Measurements from ENCODE around the gene EBPL. TPM values are rescaled to one million over a fixed set of nuclear protein-coding genes. Genes with fewer than 3 reads are reported as not detected.

EBPL gene
- total RNA-seq, 1 experiment from 2014 or later, result 152 TPM

DNA sequence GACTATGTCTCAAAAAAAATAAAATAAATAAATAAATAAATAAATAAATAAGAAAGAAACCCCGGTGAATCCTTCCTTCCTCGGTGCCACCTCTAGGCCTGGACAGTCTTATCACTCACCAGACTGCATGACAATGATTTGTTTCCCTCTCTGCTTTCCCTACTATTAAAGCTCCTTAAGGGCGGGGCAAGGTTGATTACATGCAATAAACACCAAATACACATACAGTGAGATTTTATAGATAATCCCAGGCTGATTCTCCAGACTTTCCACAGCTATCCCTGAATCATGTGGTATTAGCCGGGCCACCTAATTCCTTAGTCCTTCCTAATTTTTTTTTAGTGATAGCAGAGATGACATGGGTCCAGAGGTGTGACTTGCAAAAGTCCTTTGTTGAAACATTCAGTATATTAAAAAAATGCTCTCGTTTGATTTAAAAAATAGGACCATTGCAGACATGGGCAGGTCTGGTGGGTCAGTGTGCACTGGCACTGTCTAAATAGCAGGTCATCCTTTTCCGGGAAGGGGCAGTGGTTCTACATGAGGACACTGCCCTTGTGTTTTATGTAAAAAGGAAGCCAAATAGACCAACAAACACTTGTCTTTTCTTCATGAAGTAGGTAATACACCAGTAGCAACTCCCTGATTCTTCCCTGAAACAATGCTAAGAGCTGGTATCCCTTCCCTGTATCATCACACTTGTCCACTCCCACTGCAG is 14.5 kb downstream of the EBPL start:
- DNase-seq (ENCODE audit: low read depth), result no peak

DNA sequence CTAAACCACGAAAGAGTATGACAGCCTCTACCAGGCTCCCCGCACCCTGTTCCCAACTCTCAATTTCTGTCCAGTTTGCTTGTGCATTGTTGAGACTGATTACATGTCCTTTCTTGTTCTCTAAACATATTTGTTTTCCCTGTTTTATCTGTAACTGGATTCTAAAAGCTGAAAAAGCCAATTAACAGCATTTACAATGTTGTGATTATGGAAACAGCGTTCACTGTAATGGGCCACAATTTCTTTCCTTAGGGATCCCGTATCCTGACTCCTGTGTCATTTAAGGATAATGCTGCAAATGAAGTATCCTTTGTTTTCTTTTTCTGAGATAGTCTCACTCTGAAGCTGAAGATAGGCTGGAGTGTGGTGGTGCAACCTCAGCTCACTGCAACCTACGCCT is 20.5 kb downstream of the EBPL start:
- DNase-seq (ENCODE audit: low read depth), result no peak

DNA sequence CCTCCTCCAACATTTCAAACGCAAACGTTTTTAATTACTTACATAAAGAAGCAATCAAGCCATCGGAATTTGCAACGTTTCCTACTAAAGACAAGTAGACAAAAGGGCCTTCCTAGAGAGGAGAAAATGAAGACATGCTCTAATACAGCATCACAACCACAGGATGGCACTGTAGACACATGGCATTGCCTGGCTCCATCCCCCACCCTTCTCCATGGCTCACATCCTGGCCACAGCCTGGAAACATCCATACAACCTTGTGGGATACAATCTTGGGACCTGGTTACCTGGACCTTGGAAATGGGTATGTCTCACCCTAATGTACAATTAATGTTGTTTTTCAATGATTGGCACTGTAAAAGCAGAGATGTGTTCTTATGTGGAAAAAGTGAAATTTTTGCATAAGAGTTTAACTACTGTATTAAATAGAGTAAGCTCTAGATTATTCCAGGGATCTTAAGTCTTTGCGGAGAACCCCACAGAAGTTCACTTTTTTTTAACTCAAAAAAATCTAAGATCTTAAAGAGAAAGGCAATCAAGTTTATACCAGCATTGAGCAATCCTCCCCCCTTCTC is 21.5 kb downstream of the EBPL start:
- DNase-seq (ENCODE audit: low read depth), result peak; percentile 78

DNA sequence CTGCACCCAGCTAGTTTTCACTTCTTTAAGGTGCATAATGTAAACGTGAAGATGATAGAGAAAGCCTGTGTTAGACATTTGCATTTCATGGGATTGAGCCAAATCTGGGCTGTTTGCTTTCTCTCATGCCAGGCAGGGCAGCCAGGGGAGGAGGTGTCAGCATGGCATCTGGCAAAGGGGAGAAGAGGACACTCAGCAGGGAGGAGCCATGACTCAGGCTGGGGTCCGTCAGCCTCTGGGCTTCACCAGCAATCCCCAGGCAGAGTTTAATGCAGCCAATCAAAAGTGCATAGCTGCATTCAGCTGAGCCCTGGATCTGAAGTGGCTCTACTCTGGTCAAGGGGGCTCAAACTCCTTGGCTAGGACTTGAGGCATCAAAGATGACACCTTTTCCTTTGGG is 23.5 kb downstream of the EBPL start:
- DNase-seq (ENCODE audit: low read depth), result peak; percentile 52

DNA sequence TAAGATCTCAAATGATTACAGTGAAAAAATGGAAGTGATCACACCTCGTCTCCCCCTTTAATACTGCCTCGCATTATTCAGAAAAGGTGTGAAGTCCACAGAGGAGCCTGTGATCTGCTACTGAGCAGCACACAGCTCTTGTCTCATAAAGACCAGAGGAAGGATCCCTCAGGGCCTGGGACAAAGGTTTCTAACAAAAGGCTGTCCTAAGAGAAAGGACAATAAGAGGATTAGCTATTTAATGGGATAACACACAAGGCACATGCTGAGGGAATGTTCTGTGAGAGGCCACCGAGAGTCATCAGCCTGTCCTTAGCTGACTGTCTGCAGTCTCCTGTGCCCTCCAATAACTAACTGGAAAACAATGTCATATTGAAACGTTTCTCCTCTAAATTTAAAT is 26.7 kb downstream of the EBPL start:
- no peak for DNase-seq (ENCODE audit: low read depth)

DNA sequence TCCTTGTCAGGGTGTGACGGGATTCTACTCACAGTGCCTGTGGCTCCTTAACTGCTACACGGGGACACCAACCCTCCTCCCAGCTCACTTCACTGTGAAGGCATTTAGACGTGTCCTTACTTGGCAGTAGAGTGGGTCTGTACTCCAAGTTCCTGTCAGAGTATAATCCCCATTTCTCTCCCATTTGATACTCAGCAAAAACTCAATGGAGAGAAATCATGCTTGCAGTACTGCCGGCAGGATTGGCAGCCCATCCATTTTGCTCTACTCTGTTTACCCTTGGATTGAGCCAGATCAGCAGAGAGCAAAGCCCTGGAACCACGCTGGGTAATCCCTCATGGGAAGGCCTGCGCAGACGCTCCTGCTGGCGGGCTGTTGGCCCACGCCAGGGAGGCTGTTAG is 34.0 kb downstream of the EBPL start:
- no peak for DNase-seq (ENCODE audit: low read depth)

DNA sequence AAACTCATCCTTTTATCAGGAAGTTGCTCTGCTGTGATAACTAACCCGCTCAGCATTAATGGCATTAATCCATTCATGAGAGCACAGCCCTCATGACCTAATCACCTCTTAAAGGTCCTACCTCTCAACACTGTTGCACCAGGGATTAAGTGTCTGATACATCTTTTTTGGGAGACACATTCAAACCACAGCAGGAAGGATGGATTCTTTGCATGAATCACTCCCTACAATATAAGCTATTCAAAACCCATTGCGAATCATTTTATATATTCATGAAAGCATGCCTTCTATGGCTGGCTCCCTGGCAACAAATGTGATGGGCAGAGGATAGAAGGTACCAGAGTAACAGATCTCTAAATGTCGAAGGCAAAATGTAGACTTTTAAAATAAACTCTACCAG is 35.4 kb downstream of the EBPL start:
- peak; percentile 47 for DNase-seq (ENCODE audit: low read depth)

DNA sequence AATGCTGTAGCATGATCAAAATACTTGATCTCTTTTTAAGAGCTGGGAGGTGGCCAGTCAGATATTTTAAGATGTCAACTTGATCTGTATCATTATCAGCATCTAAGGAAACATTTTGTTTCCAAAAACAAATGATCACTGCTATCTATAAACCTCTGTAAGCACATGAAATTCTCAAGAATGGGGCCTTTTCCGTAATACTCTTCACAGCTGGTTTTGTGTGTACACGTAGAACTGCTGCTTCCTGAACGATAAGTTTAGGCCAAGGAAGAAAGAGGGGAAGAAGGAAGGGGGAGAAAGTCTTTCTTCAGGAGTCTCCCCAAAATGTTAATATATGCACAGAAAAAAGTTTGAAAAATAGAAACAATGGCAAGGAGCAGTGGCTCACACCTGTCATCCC is 37.3 kb downstream of the EBPL start:
- DNase-seq (ENCODE audit: low read depth), result no peak

DNA sequence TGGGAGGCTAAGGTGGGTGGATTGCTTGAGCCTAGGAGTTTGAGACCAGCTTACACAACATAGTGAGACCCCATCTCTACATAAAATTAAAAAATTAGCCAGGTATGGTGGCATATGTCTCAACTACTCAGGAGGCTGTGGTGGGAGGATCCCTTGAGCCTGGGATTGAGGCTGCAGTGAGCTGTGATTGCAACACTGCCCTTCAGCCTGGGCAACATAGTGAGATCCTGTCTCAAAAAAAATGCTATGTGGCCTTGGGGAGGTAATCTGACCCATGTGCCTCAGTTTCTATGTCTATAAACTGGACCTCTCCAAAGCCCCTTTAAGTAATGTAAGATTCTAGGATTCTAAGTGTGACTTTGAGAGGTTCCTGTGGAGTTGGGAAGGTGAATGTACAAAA is 37.8 kb downstream of the EBPL start:
- DNase-seq (ENCODE audit: low read depth), result no peak

DNA sequence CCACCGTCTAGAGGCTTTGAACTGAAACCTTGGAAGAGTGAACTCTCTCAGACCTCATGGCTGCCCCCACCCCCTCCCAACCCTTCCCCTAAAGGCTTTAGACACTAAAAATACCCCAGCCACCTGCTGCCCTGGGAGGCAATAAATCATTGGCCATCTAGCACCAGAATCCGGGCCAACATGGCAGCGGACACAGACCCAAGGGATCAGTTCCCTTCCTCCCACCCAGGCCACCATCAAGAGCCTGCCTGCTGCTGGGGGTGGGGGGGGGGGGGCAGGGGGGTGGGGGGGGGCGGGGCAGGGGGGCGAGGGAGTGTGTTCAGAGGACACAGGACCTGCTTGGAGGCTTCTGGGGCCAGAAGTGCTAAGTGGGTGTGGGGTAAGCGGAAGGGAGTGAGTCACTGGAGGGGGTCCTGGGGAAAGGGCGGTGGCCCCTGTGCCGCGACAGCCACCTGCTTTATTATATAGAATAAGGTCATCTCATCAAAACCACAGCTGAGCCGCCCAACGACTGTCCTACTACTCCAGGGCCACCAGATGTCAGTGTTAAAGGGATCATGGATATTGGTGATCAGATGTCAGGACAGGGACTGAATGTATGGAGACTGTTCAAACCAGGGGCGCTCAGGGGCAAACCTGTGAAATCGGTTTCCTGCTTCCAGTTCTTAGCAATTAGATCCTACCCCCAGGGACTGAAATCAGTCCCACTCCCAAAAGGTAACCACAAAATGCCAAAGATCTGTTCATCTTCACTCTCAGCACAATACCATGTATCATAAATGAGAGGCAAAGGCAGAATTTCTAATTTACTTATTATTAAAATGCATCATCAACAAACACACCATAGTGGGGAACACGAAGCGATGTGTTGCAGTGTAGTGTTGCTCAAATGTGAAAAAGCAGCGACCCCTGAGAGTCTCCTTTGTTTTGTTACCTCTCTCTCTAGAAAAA is 38.7 kb downstream of the EBPL start:
- peak; percentile 58 for DNase-seq (ENCODE audit: low read depth)

DNA sequence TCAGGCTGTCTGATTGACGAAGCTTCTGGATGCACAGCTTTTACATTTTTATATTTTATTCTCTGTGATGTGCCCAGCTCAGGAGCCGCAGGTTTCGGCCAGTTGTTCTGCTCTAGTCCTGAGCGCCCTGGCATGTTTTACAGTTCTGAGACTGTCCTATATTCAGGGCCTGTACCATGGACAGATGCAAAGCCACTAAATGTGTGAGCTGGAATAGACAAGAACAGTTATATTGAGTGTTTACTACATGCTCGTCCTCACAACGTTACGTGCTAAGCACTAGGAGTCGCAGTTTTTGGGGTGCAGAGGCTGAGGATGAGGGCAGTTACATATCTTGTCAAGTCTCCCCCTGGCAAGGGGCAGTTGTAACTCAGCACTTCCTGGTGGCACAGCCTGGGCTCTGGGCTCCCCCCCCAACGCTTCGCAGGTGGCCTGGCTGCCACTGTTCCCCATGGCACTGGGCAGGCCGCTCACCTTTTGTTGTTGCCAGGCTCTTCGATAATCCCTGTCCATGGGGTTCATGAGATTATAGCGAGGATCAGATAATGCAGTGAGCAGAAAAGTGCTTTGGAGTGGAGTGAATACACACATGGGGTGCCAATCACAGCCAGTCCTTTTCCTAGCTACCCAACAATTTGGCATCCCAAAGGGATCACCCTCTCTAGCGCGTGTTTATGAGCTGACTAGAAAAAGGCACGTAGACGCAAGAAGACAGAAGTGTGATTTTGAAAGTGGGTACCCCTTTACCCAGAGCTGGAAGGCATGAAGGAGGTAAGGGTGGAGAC is 39.5 kb downstream of the EBPL start:
- DNase-seq (ENCODE audit: low read depth), result no peak

DNA sequence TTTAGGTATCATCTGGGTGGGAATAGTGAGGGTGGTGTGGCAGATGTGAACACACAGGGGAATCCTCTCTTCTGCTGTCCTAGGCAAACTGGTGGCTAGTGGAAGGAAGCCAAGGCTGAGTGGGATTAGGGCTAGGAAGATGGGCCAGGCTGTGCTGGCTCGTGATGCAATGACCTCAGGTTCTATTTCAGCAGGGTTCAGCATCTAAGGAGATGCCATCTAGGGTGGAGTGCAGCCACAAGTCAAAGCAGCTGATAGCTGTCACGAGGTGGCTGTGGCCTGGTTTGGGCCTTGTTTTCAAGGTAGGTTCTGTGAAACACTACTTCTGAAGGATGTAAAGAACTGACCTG is 41.3 kb downstream of the EBPL start:
- no peak for DNase-seq (ENCODE audit: low read depth)

DNA sequence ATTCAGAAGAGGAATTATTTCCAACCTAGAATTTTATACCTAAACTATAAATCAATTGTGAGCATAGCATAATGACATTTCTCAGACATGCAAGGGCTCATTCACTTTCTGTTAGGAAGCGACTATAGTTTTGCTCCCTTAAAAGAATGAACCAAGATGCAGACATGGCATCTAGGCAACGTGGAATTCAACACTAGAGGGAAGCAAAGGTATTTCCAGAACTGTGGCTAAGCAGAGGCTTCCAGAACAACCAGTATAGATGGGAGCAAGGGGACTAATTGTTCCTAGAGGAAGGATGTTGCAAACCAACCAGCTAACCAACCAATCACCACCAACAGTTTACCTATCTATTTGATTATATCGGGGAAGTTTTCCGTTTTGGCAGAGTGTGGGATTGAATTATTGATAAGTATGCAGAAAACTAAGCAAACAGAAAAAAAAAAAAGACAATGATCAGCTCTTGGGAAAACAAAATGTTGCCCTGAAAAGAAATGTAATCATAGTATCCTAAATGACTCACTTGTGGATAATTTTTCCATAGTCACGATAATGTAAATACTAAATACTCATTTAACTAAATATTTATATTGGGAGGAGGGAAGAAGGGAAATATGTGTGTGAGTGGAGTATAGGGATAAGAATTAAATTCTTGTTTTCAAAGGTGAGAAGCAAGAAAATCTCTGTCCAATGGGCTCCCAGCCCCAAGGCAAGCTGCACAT is 41.9 kb downstream of the EBPL start:
- peak; percentile 36 for DNase-seq (ENCODE audit: low read depth)

DNA sequence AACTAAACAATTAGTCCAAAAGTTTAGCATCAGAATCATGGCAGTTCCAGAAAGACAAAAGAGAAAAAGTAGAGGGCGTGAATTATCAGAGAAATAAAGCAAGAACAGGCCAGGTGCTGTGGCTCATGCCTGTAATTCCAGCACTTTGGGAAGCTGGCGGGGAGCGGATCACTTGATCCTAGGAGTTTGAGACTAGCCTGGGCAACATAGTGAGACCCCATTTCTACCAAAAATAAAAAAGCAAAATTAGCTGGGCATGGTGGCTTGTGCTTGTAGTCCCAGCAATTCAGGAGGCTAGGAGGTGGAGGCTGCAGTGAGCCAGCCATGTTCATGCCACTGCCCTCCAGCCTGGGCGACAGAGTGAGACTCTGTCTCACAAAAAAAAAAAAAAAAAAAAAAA is 44.6 kb downstream of the EBPL start:
- DNase-seq (ENCODE audit: low read depth), result no peak

DNA sequence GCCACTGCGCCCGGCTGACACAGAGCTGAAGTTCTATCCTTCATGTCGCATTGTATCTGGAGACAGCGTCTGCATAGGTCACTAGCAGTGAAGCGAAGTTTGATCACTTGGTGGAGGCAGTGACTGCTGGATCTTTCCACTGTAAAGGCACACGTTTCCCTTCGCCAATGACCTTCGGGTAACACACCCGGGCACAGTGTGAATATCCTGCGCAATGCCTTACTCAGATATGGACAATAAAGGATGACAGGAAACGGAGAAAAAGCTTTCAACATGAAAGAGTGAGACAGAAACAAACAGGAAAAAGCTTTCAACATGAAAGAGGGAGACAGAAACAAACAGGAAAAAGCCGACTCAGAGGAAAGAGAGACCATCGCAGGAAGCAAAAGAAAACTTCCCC is 45.8 kb downstream of the EBPL start:
- no peak for DNase-seq (ENCODE audit: low read depth)

DNA sequence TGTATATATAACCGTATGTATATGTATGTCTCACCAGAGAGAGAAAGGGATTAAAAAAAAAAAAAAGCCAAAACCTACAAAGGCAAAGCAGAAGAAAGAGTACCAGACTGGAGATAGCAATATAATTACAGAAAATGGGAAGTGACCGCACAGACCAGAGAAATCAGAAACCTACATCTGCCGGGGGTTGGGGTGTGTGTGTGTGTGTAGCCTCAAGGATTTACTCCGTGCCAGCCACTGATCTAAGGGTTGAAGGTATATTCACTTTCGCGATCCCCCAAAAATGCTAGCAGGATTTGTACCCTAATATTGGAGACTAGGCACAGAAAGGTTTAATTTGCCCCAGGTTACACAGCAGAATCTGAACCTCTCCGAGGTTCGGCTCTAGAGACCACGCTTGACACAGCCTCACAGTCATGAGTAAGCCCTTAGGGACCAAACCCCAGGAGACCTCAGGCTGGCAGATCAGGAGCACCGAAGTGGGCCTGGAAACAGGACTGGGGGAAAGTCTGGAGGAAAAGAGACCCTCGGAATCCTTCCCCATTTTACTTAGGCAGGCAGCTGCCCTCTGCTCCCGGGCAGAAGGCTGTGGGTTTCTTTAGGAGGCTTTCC is 48.1 kb downstream of the EBPL start:
- no peak for DNase-seq (ENCODE audit: low read depth)

DNA sequence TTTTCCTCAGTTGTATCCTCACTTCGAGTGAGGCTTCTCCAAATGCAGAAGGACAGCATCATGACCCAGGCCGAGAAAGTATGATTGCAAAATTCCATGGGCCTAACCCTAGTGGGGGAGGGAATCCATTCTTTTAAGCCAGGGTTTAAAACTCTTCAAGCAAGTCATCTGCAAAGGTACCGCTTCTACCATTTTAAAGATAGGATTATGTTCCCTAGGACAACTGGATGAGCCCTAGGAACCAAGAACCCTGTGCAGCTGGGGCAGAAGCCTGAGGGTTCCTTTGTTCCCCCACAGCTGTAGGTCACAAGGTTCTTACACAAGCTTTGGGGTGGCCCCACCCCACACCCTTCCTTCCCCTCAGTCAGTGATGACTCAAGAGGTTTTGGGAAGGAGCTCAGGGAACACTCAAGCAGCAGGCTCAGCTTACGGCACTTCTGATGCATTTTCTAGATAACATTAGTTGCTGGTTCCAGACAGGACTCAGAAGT is 49.4 kb downstream of the EBPL start:
- peak; percentile 55 for DNase-seq (ENCODE audit: low read depth)

DNA sequence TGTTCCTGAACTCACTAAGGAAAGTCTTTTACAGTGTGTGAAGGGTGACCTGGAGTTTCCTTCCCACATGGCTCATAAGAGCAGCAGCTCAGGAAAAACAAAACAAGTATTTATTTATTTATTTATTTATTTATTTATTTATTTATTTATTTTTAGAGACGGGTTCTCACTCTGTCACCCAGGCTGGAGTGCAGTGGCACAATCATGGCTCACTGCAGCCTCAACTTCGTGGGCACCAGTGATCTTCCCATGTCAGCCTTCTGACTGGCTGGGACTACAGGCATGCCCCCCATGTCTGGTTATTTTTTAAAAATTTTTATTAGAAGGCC is 52.6 kb downstream of the EBPL start:
- no peak for DNase-seq (ENCODE audit: low read depth)

DNA sequence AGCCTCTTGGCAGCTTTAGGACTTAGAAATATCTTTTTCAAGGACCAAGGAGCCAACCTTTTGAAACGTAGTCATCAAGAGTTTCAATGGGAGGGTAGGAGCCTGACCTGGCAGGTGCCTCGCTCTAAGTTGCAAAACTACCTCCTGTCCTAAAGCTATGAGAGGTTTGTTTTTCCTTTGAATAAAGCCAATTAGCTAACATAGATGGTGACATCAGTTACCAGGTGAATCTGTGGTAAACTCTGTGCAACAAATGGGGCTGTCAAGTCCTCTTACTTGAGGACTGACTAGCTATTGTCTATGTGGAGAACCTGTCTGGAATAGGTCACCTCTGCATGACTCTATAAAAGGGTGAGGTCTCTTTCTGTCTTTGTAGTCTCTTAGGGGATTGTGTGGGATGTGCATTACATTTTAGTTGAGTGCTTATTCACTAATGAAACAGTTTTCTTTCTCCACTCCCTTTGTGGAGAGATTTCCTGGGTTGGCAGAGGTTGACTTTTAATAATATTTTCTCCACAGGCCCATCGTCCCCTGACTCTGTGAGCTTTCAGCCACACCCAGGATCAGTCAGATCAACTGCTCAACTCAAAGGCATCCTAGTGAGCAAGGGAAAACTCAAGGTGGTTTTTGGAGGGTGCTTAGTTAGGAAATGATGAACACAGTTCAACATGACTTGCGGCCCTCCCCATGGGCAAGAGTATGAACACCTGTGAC is 53.1 kb downstream of the EBPL start:
- no peak for DNase-seq (ENCODE audit: low read depth)

DNA sequence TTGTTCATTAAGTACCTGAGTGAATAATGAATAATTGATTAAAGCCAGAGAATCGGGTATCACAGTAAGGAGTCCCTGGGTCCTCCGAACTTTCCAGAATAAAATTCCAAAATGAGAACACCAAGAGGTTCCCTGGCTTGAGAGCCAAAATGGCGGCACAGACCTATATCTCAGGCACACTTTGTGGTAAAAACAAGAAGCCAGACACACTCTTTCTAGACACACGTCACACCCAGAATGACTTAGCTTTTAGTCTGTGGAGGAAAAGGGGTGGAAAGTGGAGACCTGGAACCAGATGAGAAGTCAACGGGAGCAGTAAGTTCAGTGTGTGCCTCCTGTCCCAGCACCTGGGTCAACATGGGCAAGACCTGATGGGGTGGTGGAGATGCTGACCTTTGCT is 54.6 kb downstream of the EBPL start:
- no peak for DNase-seq (ENCODE audit: low read depth)

Data from HT1080 (cell line).